ENCODE data around the gene SLC6A6. TPM values are rescaled to one million over a fixed set of nuclear protein-coding genes. Genes with fewer than 3 reads are reported as not detected.

Gene SLC6A6
- polyA plus RNA-seq, 4 donors: 16.0 to 26.0 (median 21.2) TPM

DNA sequence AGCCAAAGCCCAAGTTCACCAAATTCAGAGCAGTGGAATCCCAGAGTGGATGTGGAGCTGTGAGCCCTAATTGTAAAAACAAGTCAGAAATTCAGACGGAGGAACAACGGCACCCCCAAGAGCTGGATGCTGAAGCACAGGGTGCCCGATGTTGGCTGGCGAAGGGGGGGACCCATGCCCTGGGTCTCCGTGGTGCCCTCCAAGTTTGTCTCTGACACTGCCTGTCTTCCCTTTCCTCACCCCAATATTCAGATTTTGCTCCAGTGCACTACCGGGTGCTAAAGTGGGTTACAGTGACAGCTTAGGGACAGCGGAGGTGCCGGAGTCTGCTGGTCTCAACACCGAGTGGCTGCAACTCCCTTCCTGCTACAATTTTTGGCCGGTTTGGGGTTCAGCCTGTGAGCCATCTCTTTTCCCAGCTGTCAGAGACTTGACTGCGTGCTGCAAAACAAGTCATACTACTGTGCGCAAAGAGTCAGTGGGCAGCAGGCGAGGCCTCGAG is 131.1 kb downstream of the SLC6A6 start:
- DNase-seq (ENCODE audit: low read depth in 4 of 4, low spot score in 2 of 4): no peak

DNA sequence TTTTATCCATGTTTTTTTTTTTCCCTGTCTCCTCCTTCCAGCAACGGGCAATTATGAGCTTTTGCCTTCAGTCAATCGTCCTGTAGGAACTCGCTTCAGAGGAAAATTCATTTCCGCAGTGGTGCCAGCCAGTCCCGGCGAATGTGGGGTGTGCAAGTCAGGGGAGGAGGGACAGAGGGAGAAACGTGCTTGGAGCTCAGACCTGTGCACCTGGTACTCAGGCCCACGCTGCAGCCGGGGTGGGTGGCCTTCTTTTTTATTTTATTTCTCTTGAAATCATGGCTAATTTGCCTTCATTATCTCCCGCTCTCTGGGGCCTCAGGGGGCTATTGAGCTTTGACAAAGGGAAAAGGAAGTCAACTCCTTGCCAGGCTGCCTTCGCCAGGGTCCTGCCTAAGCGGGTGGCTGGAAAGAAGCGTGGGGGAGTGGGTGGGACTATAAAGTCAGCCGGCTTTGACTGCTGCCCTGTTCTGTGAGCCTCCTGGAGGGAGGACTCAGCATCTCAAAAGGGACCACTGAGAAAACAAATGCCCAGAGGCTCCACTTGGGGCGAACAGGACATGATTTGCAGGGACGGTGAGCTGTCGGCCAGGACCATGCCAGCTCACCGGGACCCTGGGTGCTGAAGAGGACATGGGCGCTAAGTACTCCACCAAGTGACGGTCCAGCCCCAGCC is 132.2 kb downstream of the SLC6A6 start:
- no peak for DNase-seq (ENCODE audit: low read depth in 4 of 4, low spot score in 2 of 4)

GRCh38 chr3:14535616-14536015 is 133.2 kb downstream of the SLC6A6 start:
- no peak for DNase-seq (ENCODE audit: low read depth in 4 of 4, low spot score in 2 of 4)

DNA sequence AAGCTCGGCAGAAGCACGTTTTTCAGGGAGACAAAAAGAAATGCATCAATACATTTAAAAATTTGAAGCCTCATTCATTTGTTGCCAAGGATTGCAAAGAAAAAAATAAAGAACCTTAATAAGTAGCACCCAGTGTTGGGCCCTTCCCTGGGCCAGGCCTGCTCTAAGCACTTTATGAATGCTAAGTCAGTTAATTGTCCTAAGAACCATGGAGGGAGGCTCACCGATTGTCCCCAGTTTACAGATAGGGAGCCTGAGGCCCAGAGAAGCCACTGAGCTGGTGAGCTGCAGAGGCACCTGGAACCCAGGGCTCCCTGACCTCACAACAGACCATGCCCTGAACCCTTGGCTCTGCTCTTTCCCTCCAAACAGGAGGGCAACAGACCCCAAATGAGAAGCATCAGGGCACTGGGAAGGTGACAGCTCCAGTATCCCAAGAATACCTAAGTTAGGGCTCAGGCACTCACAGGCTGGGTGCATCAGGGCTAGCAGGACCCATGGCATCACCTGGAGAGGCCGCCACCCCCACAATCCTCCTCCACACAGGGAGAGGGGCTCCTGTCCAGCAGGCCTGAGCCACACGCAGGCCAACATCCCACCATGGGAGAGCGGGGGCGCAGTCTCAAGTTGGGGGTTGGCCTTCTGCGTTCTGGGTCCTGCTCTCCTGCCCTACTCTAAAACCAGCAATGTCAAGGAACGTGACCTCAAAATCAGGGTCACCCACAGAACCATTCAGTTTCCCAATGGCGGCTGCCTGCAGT is 133.8 kb downstream of the SLC6A6 start:
- no peak for DNase-seq (ENCODE audit: low read depth in 4 of 4, low spot score in 2 of 4)

- DNase-seq (ENCODE audit: low read depth in 4 of 4, low spot score in 2 of 4): no peak
Observed at GRCh38 chr3:14536837-14537589, 134.6 kb downstream of the SLC6A6 start.

DNA sequence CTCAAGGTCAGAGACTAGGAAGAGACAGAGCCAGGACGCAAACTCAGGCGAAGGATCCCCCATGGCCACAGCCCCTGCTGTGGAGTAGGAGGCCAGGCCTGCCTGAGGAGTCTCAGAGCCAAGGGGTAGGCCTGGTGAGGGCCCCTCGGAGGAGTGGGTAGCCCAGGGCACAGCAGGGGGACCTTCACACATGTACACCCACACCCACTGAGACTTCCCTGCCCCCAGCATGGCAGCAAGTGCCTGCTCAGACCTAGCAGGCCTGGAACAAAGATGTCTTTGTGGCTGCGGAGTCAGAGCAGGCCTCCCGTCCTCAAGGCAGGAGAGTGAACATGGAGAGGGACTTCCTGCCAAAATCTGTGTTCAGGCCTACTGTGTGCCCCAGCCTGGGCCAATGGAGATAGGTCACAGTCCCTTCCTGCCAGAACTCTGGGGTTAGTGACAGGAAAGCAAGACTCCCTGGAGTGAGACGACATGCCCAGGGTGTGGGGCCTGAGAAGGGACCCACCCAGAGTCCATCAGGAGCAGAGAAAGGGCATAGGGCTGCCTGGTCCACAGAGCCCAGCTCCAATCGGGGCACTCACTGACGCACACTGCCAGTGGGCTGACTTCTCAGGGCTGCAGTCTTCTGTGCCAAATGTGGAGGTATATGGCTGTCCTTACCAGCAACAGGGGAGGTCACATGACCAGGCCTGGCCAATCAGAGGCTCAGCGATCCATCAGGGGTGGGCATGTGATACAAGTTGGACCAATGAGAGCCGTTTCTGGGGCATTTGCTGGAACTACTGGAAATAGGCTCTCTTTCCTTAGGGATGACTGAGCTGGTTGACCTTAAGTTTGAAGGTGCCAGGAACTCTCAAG is 135.4 kb downstream of the SLC6A6 start:
- no peak for DNase-seq (ENCODE audit: low read depth in 4 of 4, low spot score in 2 of 4)

DNA sequence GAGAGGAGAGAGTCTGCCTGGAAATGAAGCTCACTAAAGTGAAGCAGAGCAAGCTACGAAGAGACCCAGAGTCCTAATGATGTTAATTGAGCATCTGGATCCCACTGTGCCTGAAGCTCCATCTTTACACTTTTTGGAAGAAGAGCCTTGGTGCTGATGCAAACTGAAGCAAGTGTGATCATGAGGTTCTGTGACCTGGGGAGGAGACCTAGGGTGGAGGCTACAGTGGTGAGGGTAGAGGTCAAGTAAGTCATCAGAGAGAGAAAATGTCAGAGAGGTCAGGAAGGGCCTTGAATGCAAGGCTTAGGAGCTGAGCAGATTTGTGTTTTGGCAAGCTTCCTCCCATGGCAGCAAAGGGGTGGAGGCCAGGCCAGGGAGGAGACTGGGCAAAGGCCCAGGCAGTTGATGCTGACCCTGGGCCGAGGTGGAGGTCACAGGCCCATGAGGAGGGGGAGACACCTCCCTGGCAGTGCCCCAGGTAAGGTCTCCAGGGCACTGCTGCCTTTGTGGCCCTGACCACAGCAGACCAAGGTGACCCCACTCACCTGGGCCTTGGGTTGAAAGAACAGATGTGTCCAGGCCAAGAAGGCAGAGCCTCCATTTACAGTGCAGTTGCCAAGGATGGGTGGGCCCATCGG is 136.2 kb downstream of the SLC6A6 start:
- DNase-seq (ENCODE audit: low read depth in 4 of 4, low spot score in 2 of 4): no peak

Other genes starting within 250 kb of the SLC6A6 start
- gene XPC, start 224.0 kb upstream of the SLC6A6 start, polyA plus RNA-seq (ENCODE audit: insufficient read length in 4 of 4): 10 to 100 TPM; 42.4 to 53.5 (median 48.7) TPM
- gene LSM3, start 223.8 kb upstream of the SLC6A6 start, polyA plus RNA-seq (ENCODE audit: insufficient read length in 4 of 4): 10 to 100 TPM; 14.2 to 20.4 (median 17.2) TPM
- gene GRIP2, start 137.7 kb downstream of the SLC6A6 start, polyA plus RNA-seq (ENCODE audit: insufficient read length in 4 of 4): 1 to 10 TPM in 2 of 4 donors, under 1 TPM in 2; 0.81 to 1.8 (median 1.2) TPM
- gene CCDC174, start 249.2 kb downstream of the SLC6A6 start, polyA plus RNA-seq (ENCODE audit: insufficient read length in 4 of 4): 10 to 100 TPM; 27.2 to 37.6 (median 34.4) TPM